ENCODE measurements around the gene STX19. TPM values are rescaled to one million over a fixed set of nuclear protein-coding genes. Genes with fewer than 3 reads are reported as not detected.

STX19 gene
- total and polyA plus RNA-seq, 2 of the 13 experiments (the other 11 are each of a cell fraction or from before 2014, with no cell fraction given): not detected

- TF ChIP-seq ZBTB39 (CRISPR knock-in tag; IDR thresholded peaks at IDR 0.05) (no peak), MIER2 (CRISPR knock-in tag; IDR thresholded peaks at IDR 0.05) (no peak), ZNF512 (CRISPR knock-in tag; IDR thresholded peaks at IDR 0.05) (no peak), GATAD1 (CRISPR knock-in tag; IDR thresholded peaks at IDR 0.05) (peak; percentile 90), YY1 (IDR thresholded peaks at IDR 0.05; ENCODE audit: insufficient read depth, insufficient replicate concordance, low read depth, low read length) (no peak), ZNF441 (CRISPR knock-in tag; IDR thresholded peaks at IDR 0.05; ENCODE audit: borderline replicate concordance) (no peak), ZNF121 (CRISPR knock-in tag; IDR thresholded peaks at IDR 0.05) (no peak), TARDBP (CRISPR knock-in tag; IDR thresholded peaks at IDR 0.05) (no peak), ETV6 (CRISPR knock-in tag; conservative IDR thresholded peaks at IDR 0.05) (no peak), NR2F6 (IDR thresholded peaks at IDR 0.05) (no peak), NR2F6 (CRISPR knock-in tag; IDR thresholded peaks at IDR 0.05) (no peak), ZNF713 (CRISPR knock-in tag; IDR thresholded peaks at IDR 0.05) (no peak), HNF1A (IDR thresholded peaks at IDR 0.05; ENCODE audit: low read depth) (no peak), HNF1A (CRISPR knock-in tag; IDR thresholded peaks at IDR 0.05; ENCODE audit: borderline replicate concordance) (no peak), REL (CRISPR knock-in tag; conservative IDR thresholded peaks at IDR 0.05) (no peak), BCL6 (CRISPR knock-in tag; IDR thresholded peaks at IDR 0.05) (no peak; the same call in 1 of the 2 replicates), ZNF562 (CRISPR knock-in tag; IDR thresholded peaks at IDR 0.05; ENCODE audit: borderline replicate concordance) (no peak), NKX3-1 (CRISPR knock-in tag; IDR thresholded peaks at IDR 0.05) (no peak; the same call in 1 of the 2 replicates), SOX13 (IDR thresholded peaks at IDR 0.05) (no peak), SOX13 (CRISPR knock-in tag; conservative IDR thresholded peaks at IDR 0.05 in 1 of 2, IDR thresholded peaks at IDR 0.05 in 1 of 2) (no peak), TGIF2 (CRISPR knock-in tag; IDR thresholded peaks at IDR 0.05) (peak; percentile 74; the same call in 1 of the 2 replicates), FOXM1 (CRISPR knock-in tag; IDR thresholded peaks at IDR 0.05) (no peak), BATF2 (CRISPR knock-in tag; IDR thresholded peaks at IDR 0.05) (no peak)
These were observed 48.3 kb downstream of the STX19 start, which contains the start of gene ARL13B (continued) for GRCh38 chr3:93979850-93980676.
